ENCODE results near the gene RNF207. TPM values are rescaled to one million over a fixed set of nuclear protein-coding genes. Genes with fewer than 3 reads are reported as not detected.

RNF207 gene
- total RNA-seq, 2 donors from 2014 or later = 18.4 to 19.4 TPM

DNA sequence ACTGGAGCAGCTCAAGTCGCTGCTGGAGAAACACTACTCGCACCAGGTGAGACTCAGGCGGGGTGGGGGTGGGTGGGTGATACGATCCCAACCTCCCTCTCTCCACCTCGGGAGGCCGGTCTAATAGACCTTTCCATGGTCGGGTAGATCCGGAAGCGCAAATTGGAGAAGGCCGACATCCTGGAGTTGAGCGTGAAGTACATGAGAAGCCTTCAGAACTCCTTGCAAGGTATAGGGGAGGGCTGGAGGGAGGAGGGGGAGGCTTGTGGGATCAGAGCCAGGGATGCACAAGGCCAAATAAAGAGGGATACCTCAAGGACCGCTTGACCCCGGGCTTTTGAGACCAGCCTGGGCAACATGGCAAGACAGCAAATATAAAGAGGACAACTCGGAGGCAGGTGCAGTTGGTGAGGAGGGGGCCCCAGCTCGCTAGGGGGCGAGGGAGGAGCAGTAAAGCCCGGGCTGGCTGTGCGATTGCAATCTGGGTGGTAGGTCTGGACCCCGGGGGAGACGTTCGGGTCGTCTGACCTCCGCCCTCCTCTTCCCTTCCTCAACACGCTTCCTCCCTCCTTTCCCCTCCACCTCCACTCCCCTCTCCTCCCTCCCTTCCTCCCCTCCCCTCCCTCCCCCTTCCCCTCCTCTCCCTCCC, 38.6 kb downstream of the RNF207 start:
- TF ChIP-seq, protein P1, sequence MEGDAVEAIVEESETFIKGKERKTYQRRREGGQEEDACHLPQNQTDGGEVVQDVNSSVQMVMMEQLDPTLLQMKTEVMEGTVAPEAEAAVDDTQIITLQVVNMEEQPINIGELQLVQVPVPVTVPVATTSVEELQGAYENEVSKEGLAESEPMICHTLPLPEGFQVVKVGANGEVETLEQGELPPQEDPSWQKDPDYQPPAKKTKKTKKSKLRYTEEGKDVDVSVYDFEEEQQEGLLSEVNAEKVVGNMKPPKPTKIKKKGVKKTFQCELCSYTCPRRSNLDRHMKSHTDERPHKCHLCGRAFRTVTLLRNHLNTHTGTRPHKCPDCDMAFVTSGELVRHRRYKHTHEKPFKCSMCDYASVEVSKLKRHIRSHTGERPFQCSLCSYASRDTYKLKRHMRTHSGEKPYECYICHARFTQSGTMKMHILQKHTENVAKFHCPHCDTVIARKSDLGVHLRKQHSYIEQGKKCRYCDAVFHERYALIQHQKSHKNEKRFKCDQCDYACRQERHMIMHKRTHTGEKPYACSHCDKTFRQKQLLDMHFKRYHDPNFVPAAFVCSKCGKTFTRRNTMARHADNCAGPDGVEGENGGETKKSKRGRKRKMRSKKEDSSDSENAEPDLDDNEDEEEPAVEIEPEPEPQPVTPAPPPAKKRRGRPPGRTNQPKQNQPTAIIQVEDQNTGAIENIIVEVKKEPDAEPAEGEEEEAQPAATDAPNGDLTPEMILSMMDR (IDR thresholded peaks at IDR 0.05) = no peak
- Histone ChIP-seq H3K27me3 (peaks cover 76% of the 10 kb centered on the region), H3K36me3 (no peaks in the 10 kb centered on the region), H3K4me3 (no peak overlapping the region), H3K9ac (ENCODE audit: low read depth in 2 of 2, low read length in 2 of 2) (no peak overlapping the region), H3K9me3 (no peaks in the 10 kb centered on the region), H3K27ac (no peak overlapping the region), H3K4me1 (peaks cover 23% of the 10 kb centered on the region)
- DNase-seq = no peak
- intact Hi-C loops (cut with DNase I) = loop anchor here (2.0 to 5.0 kb wide), 4 partner anchors 38 to 190 kb away; no protein-coding TSS in a partner anchor

DNA sequence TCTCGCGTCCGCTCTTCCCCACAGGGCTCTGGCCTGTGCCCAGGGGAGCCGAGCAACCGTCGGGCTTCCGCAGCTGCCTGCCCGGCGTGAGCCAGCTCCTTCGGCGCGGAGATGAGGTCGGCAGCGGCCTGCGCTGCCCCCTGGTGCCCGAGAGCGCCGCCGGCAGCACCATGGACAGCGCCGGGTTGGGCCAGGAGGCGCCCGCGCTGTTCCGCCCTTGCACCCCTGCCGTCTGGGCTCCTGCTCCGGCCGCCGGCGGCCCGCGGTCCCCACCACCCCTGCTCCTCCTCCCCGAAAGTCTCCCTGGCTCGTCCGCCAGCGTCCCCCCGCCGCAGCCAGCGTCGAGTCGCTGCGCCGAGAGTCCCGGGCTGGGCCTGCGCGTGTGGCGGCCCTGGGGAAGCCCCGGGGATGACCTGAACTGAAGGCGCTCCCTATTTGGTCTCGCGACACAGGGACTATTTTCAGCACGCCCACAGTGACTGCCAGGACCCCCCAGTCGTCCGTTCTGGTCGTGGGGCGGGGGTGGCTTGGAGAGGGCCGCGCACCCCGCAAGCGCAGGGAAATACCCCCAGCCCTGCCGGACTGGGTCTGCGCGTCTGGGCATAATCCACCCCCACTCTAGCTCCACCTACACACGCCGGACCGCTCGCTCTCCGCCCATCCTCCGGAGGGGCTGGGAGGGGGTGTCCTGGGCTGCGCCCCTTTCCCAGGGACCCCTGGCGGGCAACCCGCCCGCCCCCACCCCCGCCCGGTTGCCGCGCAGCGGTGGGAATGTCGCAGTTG, 39.4 kb downstream of the RNF207 start:
- H3K36me3 ChIP-seq = no peaks in the 10 kb centered on the region
- intact Hi-C loops (cut with DNase I) = loop anchor here (2.0 to 5.0 kb wide), 4 partner anchors 37 to 190 kb away; no protein-coding TSS in a partner anchor
- H3K9me3 ChIP-seq = no peaks in the 10 kb centered on the region
- TF ChIP-seq, protein P1 (IDR thresholded peaks at IDR 0.05) = peak; percentile 65
- peak overlapping the region; percentile 3 for H3K4me3 ChIP-seq
- H3K27ac ChIP-seq = no peak overlapping the region
- H3K4me1 ChIP-seq = peaks cover 23% of the 10 kb centered on the region
- H3K9ac ChIP-seq (ENCODE audit: low read depth in 2 of 2, low read length in 2 of 2) = peak overlapping the region in 1 of 2 donors; percentile 43
- DNase-seq = peak; percentile 79
- H3K27me3 ChIP-seq = peaks cover 75% of the 10 kb centered on the region

DNA sequence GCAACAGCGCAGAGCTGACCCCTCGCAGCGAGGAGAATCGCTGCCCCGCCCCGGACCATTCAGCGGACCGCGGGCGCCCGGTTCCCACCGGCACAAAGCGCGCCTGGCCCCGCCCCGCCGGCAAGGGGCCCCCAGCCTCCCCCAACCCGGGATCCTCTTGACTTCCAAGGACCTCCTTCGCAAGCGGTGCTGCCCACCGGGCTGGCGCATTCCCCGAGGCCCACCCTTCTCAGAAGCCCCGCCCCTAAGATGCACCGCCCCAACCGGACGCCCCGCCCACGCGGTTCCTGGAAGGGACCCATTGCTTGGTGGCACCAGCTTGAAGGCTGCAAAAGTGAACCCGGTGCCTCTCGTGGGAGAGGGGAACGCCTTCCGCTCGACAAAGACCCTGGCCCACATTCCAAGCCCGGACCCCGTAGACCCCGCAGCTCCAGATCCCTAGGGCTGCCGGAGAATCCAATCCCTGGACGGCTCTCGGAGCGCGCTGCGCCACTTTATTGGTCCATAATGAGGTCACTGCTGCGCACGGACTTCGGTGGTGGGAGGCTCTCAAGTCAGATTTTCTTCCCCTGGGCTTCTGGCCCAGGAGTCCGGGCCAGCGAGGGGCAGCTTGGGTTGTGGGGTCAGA, 40.1 kb downstream of the RNF207 start:
- Histone ChIP-seq H3K27me3 (peaks cover 69% of the 10 kb centered on the region), H3K9me3 (no peaks in the 10 kb centered on the region), H3K9ac (ENCODE audit: low read depth in 2 of 2, low read length in 2 of 2) (no peak overlapping the region), H3K36me3 (no peaks in the 10 kb centered on the region), H3K4me3 (peak overlapping the region; percentile 3), H3K27ac (no peak overlapping the region), H3K4me1 (peaks cover 23% of the 10 kb centered on the region)
- TF ChIP-seq, protein P1 (IDR thresholded peaks at IDR 0.05) = no peak
- DNase-seq = peak; percentile 74
- intact Hi-C loops (cut with DNase I) = loop anchor here (2.0 to 5.0 kb wide), 5 partner anchors 36 to 191 kb away; no protein-coding TSS in a partner anchor

DNA sequence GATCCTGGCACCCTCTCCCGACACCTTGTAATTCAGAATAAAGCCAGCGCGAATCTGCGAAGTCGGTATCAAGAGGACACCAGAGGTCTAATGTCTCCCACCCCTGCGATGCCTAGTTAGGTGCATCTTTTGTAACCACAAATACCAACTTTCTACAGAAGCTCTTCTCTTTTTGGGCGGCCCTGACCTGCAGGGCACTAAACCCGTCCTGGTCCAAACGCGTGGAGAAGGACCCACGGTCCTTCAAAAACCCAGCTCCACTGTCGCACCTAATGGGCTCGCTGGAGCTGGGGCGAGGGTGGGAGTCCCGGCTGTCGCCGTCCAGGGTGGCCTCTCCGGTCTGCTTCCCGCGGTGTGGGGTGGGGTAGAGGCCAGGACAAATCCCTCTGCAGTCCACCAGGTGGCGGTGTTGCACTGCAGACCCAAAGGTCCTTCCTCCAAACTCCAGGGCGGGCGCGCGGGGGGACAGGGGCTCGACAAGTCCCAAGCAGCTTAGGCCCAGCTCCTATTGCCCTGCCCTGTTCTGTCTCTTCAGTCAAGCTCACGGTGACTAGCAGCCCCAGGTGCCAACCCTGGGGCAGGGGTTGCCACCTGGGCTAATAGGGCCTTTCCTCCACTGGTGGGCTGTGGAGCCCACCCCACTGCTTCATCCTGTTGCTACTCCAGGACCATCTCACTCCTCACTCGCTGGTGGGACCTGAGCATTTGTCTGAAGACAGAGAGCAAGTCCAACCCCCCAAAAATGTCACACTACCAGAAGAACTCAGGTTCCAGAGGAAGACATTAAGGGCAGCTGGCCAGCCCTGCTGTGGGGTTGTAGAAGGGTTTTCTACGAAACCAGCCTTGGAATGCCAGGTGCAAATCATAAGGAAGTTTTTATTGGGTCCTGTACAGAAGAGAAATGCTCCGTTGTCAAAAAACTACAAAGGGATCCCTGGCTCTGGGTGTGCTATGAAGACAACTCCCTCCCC, 40.9 kb downstream of the RNF207 start:
- TF ChIP-seq, protein P1 (IDR thresholded peaks at IDR 0.05) = peak; percentile 95
- H3K36me3 ChIP-seq = no peaks in the 10 kb centered on the region
- H3K4me3 ChIP-seq = no peak overlapping the region
- DNase-seq = peak; percentile 85
- H3K27ac ChIP-seq = no peak overlapping the region
- peaks cover 62% of the 10 kb centered on the region for H3K27me3 ChIP-seq
- intact Hi-C loops (cut with DNase I) = loop anchor here (2.0 to 5.0 kb wide), 3 partner anchors 36 to 161 kb away; no protein-coding TSS in a partner anchor
- peaks cover 21% of the 10 kb centered on the region for H3K4me1 ChIP-seq
- no peak overlapping the region for H3K9ac ChIP-seq (ENCODE audit: low read depth in 2 of 2, low read length in 2 of 2)
- H3K9me3 ChIP-seq = no peaks in the 10 kb centered on the region
